OCI-LY1 (cell line): ENCODE data around the gene POU2F2.

ENCODE experiments used
- CTCF ChIP-seq: fragments of 200-600 bp; sonication (generic), shearing (Covaris generic); IDR thresholded peaks from 2 replicates; pipeline ENCODE4 v1.5.1; 2017; ENCODE audit warnings: mild to moderate bottlenecking, antibody characterized with exemption, low read length, moderate library complexity, mixed read lengths
- EZH2 ChIP-seq: fragments of 200-600 bp; sonication (generic), shearing (Covaris generic); IDR thresholded peaks from 2 replicates; pipeline ENCODE4 v1.8.0; 2017; ENCODE audit warnings: borderline replicate concordance, mixed run types, mild to moderate bottlenecking, antibody characterized with exemption, low read length, moderate library complexity, mixed read lengths

DNA sequence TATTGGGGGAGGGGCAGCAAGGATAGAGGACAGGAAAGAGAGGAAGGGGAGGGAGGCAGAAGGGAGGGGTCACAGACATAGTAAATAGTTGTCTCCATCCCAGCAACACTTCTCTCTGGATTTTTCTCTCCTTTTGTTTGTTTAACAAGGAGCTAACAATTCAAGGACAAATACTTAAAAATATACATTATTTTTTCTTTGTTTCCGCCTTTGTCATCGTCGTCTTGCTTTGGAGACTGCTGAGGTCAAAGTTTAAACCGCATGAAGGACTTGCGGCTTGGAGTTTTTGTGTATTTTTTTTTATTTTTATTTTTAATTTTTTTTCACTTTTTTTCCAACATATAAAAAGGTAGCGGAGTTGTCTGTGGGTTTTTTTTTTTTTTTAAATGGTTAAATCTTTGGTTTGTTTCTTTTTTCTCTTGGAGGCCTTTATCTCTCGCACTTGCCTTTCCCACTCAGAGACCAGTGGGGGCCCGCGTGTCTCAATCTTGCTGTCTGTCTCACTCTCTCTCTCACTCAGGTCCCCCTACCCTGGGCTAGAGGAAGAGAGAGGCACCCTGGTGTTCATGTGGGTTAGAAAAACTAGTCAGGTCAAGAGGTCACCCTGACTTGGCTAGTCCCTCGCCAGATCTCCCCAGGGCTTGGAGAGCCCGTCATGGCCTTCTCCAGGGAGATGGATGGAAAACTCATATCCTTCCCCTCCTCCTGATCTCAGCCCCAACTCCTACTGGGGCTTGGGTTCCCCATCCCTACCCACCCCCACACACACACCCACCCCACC, 45.3 kb downstream of the POU2F2 start:
- TF ChIP-seq CTCF (no peak), EZH2 (no peak)
